CD8-positive, alpha-beta memory T cell (primary cell): Measurements from ENCODE around the gene LARP7. TPM values are rescaled to one million over a fixed set of nuclear protein-coding genes. Genes with fewer than 3 reads are reported as not detected.
A peak's percentile ranks its signal among the peaks of the same experiment; 100 is the strongest.

Experiments used
- CTCF ChIA-PET: fragments of 350-600 bp; sonication (Branson Sonifier 250); formaldehyde crosslinking; loops from one replicate; lab custom pipeline; 2021; ENCODE audit warnings: antibody characterized with exemption; lab: Charles Lee
- POLR2A ChIA-PET: fragments of 350-600 bp; sonication (Branson Sonifier 250); formaldehyde crosslinking; loops from one replicate; lab custom pipeline; 2021; ENCODE audit warnings: antibody characterized with exemption; lab: Charles Lee
- DNase-seq, 5 donors: peaks; one replicate each; pipeline versions ENCODE4 v3.0.0 to v3.0.0-alpha.2; 2020 to 2022; ENCODE audit warnings: mixed read lengths in 1 of 5
- H3K27ac ChIP-seq: one replicate; pipeline ENCODE4 v1.7.0; 2013; ENCODE audit warnings: low read depth, mild to moderate bottlenecking, low read length, moderate library complexity
- H3K27me3 ChIP-seq: 2 replicates; pipeline ENCODE4 v1.7.0; 2013; ENCODE audit warnings: low read length, mild to moderate bottlenecking; ENCODE audit not compliant: insufficient read depth, poor library complexity, severe bottlenecking
- H3K36me3 ChIP-seq: 2 replicates; pipeline ENCODE4 v1.7.0; 2013; ENCODE audit warnings: mild to moderate bottlenecking, low read length, moderate library complexity; ENCODE audit not compliant: insufficient read depth
- H3K4me1 ChIP-seq: 2 replicates; pipeline ENCODE4 v1.7.0; 2013; ENCODE audit warnings: mild to moderate bottlenecking, low read length, moderate library complexity; ENCODE audit not compliant: insufficient read depth
- H3K4me3 ChIP-seq: 2 replicates; pipeline ENCODE4 v1.7.0; 2013; ENCODE audit warnings: mild to moderate bottlenecking, low read length
- H3K9me3 ChIP-seq: 2 replicates; pipeline ENCODE4 v1.7.0; 2013; ENCODE audit warnings: mild to moderate bottlenecking, low read length
- H3K27ac Mint-ChIP-seq, 8 donors: one replicate each; pipeline ENCODE4 v1.8.0; 2020 to 2021; ENCODE audit warnings: mixed read lengths in 8 of 8, mild to moderate bottlenecking in 6 of 8, inconsistent platforms in 3 of 8, moderate library complexity in 3 of 8
- H3K27me3 Mint-ChIP-seq, 2 donors: one replicate each; pipeline ENCODE4 v1.8.0; 2020 to 2021; ENCODE audit warnings: mixed read lengths in 2 of 2, mild to moderate bottlenecking in 1 of 2, moderate library complexity in 1 of 2
- H3K36me3 Mint-ChIP-seq, 3 donors: one replicate each; pipeline ENCODE4 v1.8.0; 2020 to 2021; ENCODE audit warnings: mixed read lengths in 3 of 3, inconsistent platforms in 1 of 3, mild to moderate bottlenecking in 1 of 3
- H3K4me1 Mint-ChIP-seq, 3 donors: one replicate each; pipeline ENCODE4 v1.8.0; 2020 to 2021; ENCODE audit warnings: mixed read lengths in 3 of 3, inconsistent platforms in 1 of 3, mild to moderate bottlenecking in 1 of 3
- H3K4me3 Mint-ChIP-seq, 7 donors: one replicate each; pipeline ENCODE4 v1.8.0; 2020 to 2021; ENCODE audit warnings: mixed read lengths in 7 of 7, mild to moderate bottlenecking in 6 of 7, moderate library complexity in 4 of 7, inconsistent platforms in 2 of 7
- H3K9me3 Mint-ChIP-seq, 5 donors: one replicate each; pipeline ENCODE4 v1.8.0; 2020 to 2022; ENCODE audit warnings: mixed read lengths in 5 of 5, mild to moderate bottlenecking in 3 of 5, moderate library complexity in 2 of 5, inconsistent platforms in 1 of 5
- polyA plus RNA-seq: library from polyadenylated mRNA; unstranded; fragments of 300-500 nt; fragmentation: Illumina TruSeq; gene quantifications from one replicate; pipeline ENCODE4 v1.2.3, GENCODE V29; 2021
- total RNA-seq, 2 experiments: library from RNA; stranded (reverse); gene quantifications; one replicate each; pipeline ENCODE4 v1.2.3, GENCODE V29; 2021

The LARP7 gene
- total and polyA plus RNA-seq, 3 experiments from 2014 or later: 46.1 to 51.4 (median 48.5) TPM

DNA sequence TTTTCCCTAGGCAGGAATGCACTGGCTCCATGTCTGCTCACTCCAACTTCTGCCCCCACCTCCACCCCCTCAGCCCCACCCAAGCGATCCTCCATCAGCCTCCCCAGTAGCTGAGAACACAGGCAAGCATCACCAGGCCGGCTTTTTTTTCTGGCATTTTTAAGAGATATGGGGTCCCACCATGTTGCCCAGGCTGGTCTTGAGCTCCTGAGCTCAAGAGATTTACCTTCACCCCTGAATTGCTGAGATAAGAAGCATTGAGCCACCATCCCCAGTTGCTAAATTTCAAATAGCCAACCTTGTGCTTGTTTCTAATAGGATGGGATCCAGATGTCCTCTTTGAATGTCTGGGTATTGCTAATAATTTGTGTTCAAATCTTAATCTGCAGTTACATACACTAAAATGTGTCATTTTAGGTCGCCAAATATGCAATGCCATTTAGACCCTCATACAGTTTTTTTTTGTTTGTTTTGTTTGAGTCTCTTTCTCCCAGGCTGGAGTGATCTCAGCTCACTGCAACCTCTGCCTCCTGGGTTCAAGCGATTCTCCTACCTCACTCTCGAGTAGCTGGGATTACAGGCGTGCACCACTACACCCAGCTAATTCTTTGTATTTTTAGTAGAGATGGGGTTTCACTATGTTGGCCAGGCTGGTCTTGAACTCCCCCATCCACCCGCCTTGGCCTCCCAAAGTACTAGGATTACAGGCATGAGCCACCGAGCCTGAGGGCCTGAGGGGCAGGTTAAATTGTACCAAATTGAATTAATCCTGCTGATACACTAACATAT is 8.8 kb downstream of the LARP7 start:
- Histone ChIP-seq H3K9me3 (no peaks in the 10 kb centered on the region), H3K27ac (no peak overlapping the region), H3K27me3 (no peaks in the 10 kb centered on the region), H3K4me3 (no peak overlapping the region), H3K36me3 (peaks cover 28% of the 10 kb centered on the region), H3K4me1 (no peaks in the 10 kb centered on the region)
- H3K4me1 Mint-ChIP-seq: peaks cover 22 to 25% (median 25%) of the 10 kb centered on the region in 3 donors
- no peak for DNase-seq
- ChIA-PET CTCF (interaction anchor here (1.8 kb wide), 1 partner anchor 9 kb away, joined by 5 read pairs; no protein-coding TSS in a partner anchor), POLR2A (no interaction called here)
- no peaks in the 10 kb centered on the region for H3K9me3 Mint-ChIP-seq
- H3K27ac Mint-ChIP-seq: no peak overlapping the region
- no peaks in the 10 kb centered on the region for H3K27me3 Mint-ChIP-seq
- peaks cover 7 to 70% (median 14%) of the 10 kb centered on the region in 3 donors for H3K36me3 Mint-ChIP-seq
- H3K4me3 Mint-ChIP-seq: no peak overlapping the region

DNA sequence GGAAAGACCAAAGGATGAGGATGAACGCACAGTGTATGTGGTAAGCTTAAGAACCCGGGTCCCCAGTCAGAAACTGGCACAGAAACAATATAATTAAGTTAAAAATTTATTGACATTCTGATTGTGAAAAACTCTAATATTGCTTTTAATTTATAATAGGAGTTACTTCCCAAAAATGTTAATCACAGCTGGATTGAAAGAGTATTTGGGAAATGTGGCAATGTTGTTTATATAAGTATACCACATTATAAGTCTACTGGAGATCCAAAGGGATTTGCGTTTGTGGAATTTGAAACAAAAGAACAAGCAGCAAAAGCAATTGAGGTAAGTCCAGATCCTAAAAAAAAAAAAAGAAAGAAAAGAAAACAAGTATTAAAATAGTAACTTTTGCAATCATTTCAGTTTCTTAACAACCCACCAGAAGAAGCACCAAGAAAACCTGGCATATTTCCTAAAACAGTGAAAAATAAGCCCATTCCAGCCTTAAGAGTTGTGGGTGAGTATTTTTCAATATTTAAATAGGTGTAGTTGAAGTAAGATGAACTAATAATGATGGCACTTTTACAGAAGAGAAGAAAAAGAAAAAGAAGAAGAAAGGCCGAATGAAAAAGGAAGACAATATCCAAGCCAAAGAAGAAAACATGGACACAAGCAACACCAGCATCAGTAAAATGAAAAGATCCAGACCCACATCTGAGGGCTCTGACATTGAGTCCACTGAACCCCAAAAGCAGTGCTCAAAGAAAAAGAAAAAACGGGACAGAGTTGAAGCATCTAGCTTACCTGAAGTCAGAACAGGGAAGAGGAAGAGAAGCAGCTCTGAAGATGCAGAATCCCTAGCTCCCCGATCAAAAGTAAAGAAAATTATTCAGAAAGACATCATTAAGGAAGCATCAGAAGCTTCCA is 9.9 kb downstream of the LARP7 start:
- H3K4me3 ChIP-seq: no peak overlapping the region
- H3K9me3 Mint-ChIP-seq: no peaks in the 10 kb centered on the region
- no peak overlapping the region for H3K27ac Mint-ChIP-seq
- H3K36me3 ChIP-seq: peaks cover 38% of the 10 kb centered on the region
- ChIA-PET POLR2A (no interaction called here), CTCF (interaction anchor here (0.9 to 1.8 kb wide), 2 partner anchors 8 to 9 kb away, joined by 4 to 5 read pairs; no protein-coding TSS in a partner anchor)
- peaks cover 12 to 16% (median 15%) of the 10 kb centered on the region in 3 donors for H3K4me1 Mint-ChIP-seq
- no peaks in the 10 kb centered on the region for H3K4me1 ChIP-seq
- no peak overlapping the region for H3K27ac ChIP-seq
- H3K4me3 Mint-ChIP-seq: no peak overlapping the region
- H3K9me3 ChIP-seq: no peaks in the 10 kb centered on the region
- DNase-seq: no peak
- no peaks in the 10 kb centered on the region for H3K27me3 Mint-ChIP-seq
- H3K27me3 ChIP-seq: no peaks in the 10 kb centered on the region
- H3K36me3 Mint-ChIP-seq: peaks cover 7 to 74% (median 13%) of the 10 kb centered on the region in 3 donors

DNA sequence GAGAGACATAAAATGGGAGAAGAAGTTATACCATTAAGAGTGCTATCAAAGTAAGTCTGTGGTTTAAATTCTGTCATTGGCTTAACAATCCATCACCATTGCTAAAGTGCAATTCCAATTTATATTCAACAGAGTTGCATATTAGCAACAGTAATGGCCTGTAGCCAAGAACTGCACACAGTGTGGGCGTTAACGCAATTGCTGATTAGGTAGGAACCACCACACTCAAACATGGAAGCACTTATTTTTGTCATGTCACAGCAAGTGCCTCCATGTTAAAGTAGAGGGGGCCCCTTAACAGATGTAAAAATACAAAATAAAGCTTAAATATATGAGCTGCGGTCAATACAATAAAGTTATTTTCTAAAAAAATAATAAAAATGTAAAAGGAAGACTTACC is 10.8 kb downstream of the LARP7 start:
- ChIA-PET POLR2A (no interaction called here), CTCF (no interaction called here)
- Mint-ChIP-seq H3K4me1 (peaks cover 5 to 7% (median 6%) of the 10 kb centered on the region in 3 donors), H3K36me3 (peaks cover 7 to 73% (median 14%) of the 10 kb centered on the region in 3 donors), H3K4me3 (no peak overlapping the region), H3K27ac (no peak overlapping the region), H3K27me3 (no peaks in the 10 kb centered on the region), H3K9me3 (no peaks in the 10 kb centered on the region)
- Histone ChIP-seq H3K27ac (no peak overlapping the region), H3K4me3 (no peak overlapping the region), H3K4me1 (no peaks in the 10 kb centered on the region), H3K36me3 (peaks cover 38% of the 10 kb centered on the region), H3K27me3 (no peaks in the 10 kb centered on the region), H3K9me3 (no peaks in the 10 kb centered on the region)
- DNase-seq: no peak

DNA sequence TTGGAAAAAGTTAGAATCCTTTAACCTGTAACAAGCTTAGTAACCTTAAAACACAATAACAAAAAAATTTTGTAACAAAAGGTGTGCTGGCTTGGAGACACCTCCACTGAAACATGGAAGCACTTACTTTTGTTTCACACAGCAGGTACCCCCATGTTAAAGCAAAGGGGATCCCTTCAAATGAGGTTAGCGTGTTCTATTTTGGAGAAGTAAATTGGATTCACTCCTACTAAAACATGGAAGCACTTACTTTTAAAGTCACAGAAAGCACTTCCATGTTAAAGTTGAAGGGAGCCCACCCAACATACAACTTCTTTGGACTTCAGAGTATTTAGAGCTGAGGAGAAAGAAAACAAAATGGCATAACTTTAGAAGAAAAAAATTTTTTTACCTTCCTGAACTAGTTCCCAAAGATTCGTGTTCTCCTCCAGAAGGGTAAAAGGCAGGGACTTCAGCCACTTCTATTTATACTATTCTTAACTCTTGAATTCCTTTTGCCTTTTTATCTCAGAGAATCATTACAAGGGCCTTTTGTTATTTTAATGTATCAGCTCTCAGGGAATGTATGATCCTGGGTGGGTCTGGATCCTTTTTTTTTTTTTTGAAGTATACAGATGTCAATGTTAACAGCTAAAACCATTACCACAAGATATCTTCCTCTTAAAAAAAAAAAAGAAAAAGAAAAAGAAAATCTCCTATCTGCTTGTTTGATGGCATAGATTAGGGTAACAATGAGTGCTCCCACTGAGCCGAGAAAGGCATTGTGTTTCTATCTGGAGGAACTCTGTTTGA is 11.5 kb downstream of the LARP7 start:
- Mint-ChIP-seq H3K9me3 (no peaks in the 10 kb centered on the region), H3K4me1 (no peaks in the 10 kb centered on the region), H3K4me3 (no peak overlapping the region), H3K27ac (no peak overlapping the region), H3K27me3 (no peaks in the 10 kb centered on the region), H3K36me3 (peaks cover 7 to 72% (median 10%) of the 10 kb centered on the region in 3 donors)
- DNase-seq: no peak
- Histone ChIP-seq H3K4me3 (no peak overlapping the region), H3K4me1 (no peaks in the 10 kb centered on the region), H3K27me3 (no peaks in the 10 kb centered on the region), H3K9me3 (no peaks in the 10 kb centered on the region), H3K27ac (no peak overlapping the region), H3K36me3 (peaks cover 38% of the 10 kb centered on the region)
- ChIA-PET POLR2A (no interaction called here), CTCF (no interaction called here)

DNA sequence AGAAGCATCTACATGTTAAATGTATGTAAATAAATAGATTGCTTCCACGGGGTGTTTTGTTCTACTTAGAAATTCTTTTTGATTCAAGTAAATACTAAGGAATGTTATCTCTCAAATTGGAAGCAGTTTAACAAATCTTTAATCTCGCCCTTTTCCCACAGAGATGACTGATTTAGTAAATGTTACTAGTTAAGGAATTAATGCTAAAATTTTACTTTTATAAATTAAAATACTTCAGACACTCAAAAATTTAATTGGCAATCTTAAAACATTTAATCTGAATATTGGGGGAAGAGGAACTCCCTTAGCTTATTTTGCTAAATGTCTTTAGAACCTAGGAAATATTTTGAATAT is 12.1 kb downstream of the LARP7 start:
- Histone ChIP-seq H3K36me3 (peaks cover 38% of the 10 kb centered on the region), H3K9me3 (no peaks in the 10 kb centered on the region), H3K4me1 (no peaks in the 10 kb centered on the region), H3K4me3 (no peak overlapping the region), H3K27ac (no peak overlapping the region), H3K27me3 (no peaks in the 10 kb centered on the region)
- no peak overlapping the region for H3K4me3 Mint-ChIP-seq
- ChIA-PET POLR2A (no interaction called here), CTCF (no interaction called here)
- peaks cover 11 to 75% (median 13%) of the 10 kb centered on the region in 3 donors for H3K36me3 Mint-ChIP-seq
- no peaks in the 10 kb centered on the region for H3K9me3 Mint-ChIP-seq
- no peaks in the 10 kb centered on the region for H3K4me1 Mint-ChIP-seq
- no peaks in the 10 kb centered on the region for H3K27me3 Mint-ChIP-seq
- DNase-seq: no peak
- H3K27ac Mint-ChIP-seq: no peak overlapping the region

DNA sequence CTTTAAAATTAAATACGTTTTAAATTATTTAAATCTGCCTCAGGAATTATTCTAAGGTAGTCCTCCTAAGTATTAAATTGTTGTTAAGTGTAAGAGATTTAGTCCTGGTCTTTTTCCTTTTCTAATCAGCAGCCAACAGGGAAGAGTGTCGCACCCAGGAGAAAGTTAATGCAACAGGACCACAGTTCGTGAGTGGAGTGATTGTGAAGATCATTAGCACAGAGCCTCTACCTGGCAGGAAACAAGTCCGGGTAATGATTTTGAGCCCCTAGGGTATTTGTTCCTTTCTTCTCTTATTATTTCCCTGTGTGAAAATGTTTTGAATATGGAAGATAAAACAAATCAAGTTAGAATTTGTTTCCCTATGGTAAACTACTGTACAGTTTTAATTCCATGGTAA is 13.4 kb downstream of the LARP7 start:
- no peaks in the 10 kb centered on the region for H3K27me3 Mint-ChIP-seq
- H3K36me3 Mint-ChIP-seq: peaks cover 13 to 79% (median 17%) of the 10 kb centered on the region in 3 donors

DNA sequence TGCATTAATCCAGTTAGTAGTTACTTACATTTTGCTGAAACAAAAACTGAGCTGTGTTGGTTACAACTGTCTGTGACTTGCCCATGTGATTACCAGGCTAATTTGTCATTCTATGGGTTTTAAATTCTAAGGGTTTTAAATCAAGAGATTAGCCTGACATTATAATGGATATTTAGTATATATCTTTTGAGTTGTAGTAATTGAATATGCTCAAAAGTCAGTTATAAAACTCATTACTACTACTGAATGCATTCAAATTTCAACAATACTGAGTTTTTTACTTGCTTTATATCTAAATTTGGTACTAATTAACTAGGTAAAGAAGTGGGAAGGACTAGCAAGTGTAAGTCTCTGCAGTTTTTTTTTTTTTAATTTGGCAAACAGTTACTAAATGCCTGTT is 14.7 kb downstream of the LARP7 start:
- Histone ChIP-seq H3K27me3 (no peaks in the 10 kb centered on the region), H3K4me3 (no peak overlapping the region), H3K4me1 (no peaks in the 10 kb centered on the region), H3K27ac (no peak overlapping the region), H3K36me3 (peaks cover 27% of the 10 kb centered on the region), H3K9me3 (no peaks in the 10 kb centered on the region)
- no peak for DNase-seq
- Mint-ChIP-seq H3K36me3 (peaks cover 17 to 80% (median 20%) of the 10 kb centered on the region in 3 donors), H3K27me3 (no peaks in the 10 kb centered on the region), H3K9me3 (no peaks in the 10 kb centered on the region), H3K4me3 (no peak overlapping the region), H3K4me1 (no peaks in the 10 kb centered on the region), H3K27ac (no peak overlapping the region)
- POLR2A ChIA-PET: no interaction called here
- CTCF ChIA-PET: no interaction called here

More for the DNA sequence above, 13.4 kb downstream of the LARP7 start:
- Histone ChIP-seq H3K36me3 (peaks cover 36% of the 10 kb centered on the region), H3K4me1 (no peaks in the 10 kb centered on the region), H3K9me3 (no peaks in the 10 kb centered on the region), H3K27me3 (no peaks in the 10 kb centered on the region), H3K27ac (no peak overlapping the region), H3K4me3 (no peak overlapping the region)
- POLR2A ChIA-PET: no interaction called here
- no peaks in the 10 kb centered on the region for H3K9me3 Mint-ChIP-seq
- H3K4me3 Mint-ChIP-seq: no peak overlapping the region
- CTCF ChIA-PET: no interaction called here
- H3K27ac Mint-ChIP-seq: peak overlapping the region in 1 of 8 donors; percentile 4
- DNase-seq: no peak
- no peaks in the 10 kb centered on the region for H3K4me1 Mint-ChIP-seq
